Lower leg skin (tissue), 4 donors: ENCODE results near the gene ADAMTS14. TPM values are rescaled to one million over a fixed set of nuclear protein-coding genes. Genes with fewer than 3 reads are reported as not detected.

Experiments used
- DNase-seq, 2 donors: peaks; one replicate each; pipeline ENCODE4 v3.0.0-alpha.2; 2019; ENCODE audit warnings: low spot score in 2 of 2
- H3K4me3 ChIP-seq: fragments of 200-600 bp; sonication (generic); 2 replicates; pipeline ENCODE4 v1.5.1; 2017; ENCODE audit warnings: mild to moderate bottlenecking, low read depth; ENCODE audit not compliant: poor library complexity, severe bottlenecking
- CTCF ChIP-seq, 3 donors: fragments of 450-650 bp; IDR thresholded peaks; one replicate each; pipeline ENCODE4 v1.5.1; 2016; ENCODE audit warnings: antibody characterized with exemption in 3 of 3, mild to moderate bottlenecking in 3 of 3, moderate library complexity in 2 of 3
- POLR2A ChIP-seq, 2 donors: fragments of 450-650 bp; IDR thresholded peaks; one replicate each; pipeline ENCODE4 v1.6.1; 2016 to 2017; ENCODE audit warnings: antibody characterized with exemption in 2 of 2, mild to moderate bottlenecking in 1 of 2, moderate library complexity in 1 of 2
- WGBS, 2 donors: methylation state at CpG; one replicate each; pipeline ENCODE4 v1.1.5; 2018; 5-methylcytosine and 5-hydroxymethylcytosine counted together
- intact Hi-C: fragments of 100-400 bp; cut with DNase I; formaldehyde crosslinking; loops from one replicate; pipeline ENCODE4 v1.15.0; 2023; ENCODE audit warnings: low total_unique reads
- total RNA-seq, 4 donors: library from RNA; depleted of rRNA; stranded (reverse); fragments of >200 nt; gene quantifications; one replicate each; pipeline ENCODE4 v1.1.0, GENCODE V29; 2016

The ADAMTS14 gene
- total RNA-seq, 4 donors from 2014 or later: 0.22 to 1.0 (median 0.34) TPM; not detected in 1

DNA sequence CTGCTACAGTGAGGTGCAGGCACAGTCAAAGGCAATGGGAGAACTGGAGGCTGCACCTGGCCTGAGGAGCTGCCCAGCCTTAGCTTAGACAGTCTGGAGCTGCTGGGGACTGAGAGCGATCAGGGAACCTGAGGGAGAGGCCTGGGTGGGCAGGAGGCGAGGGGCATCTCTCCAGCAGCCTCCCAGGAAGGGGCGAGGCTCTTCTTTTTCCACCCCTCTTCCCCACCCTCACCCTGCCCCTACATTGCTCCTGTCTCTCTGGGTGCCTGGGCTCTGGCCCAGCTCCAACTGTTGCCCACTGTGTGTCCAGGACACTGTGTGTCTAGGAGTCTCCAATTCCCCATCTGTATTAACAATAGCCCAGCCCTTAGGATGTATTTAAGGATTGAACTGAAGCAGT is 76.0 kb downstream of the ADAMTS14 start:
- no peak overlapping the region for H3K4me3 ChIP-seq
- TF ChIP-seq CTCF (IDR thresholded peaks at IDR 0.05): no peak
- TF ChIP-seq POLR2A (IDR thresholded peaks at IDR 0.05): no peak
- no peak for DNase-seq
- 96 to 100% methylated on average over 3 of the region's 3 CpGs for WGBS, 2 donors
- intact Hi-C loops: loop anchor here (5.0 kb wide), 1 partner anchor 516 kb away; the partner anchor contains the start of gene PPA1

DNA sequence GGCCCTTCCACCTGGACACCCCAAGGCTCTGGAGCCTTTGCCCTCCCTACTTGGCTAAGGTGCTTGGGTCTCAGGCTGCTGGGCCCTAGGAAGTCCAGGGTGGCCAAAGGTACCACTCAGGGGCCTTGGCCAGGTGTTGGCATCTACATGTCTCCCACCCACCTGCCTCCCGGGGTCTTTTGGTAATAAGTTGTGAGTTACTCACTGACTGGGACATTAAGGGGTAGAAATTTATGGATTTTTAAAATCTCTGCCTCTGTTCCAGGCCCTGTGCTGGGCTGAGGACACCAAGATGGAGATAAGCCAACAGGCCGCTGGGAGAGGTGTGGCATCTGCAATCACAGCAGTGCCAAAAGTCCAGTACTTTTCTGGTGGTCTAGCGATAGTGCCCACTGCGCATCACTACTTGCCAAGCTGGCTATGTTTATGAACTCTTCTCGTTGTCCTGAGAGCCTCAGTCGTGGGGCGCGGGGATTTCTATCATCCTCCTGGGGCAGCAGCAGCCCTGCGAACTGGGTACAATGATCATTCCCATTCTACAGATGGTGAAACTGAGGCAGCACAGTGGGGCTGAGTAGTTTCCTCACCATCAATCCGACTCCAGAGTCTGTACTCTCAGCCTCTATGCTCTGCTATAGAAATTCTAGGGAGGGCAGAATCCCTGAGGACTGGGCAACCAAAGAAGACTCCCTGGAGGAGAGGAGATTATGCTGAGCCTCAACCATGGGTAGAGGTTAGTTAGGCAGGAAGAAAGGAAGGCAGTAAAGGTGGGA is 76.7 kb downstream of the ADAMTS14 start:
- intact Hi-C loops: loop anchor here (5.0 kb wide), 1 partner anchor 517 kb away; the partner anchor contains the start of gene PPA1
- H3K4me3 ChIP-seq: no peak overlapping the region
- DNase-seq: no peak
- WGBS, 2 donors: 94 to 96% methylated on average over 10 of the region's 10 CpGs
- TF ChIP-seq POLR2A (IDR thresholded peaks at IDR 0.05): no peak

GRCh38 chr10:70749756-70750155 is 77.5 kb downstream of the ADAMTS14 start:
- intact Hi-C loops: loop anchor here (5.0 kb wide), 1 partner anchor 517 kb away; the partner anchor contains the start of gene PPA1
- H3K4me3 ChIP-seq: no peak overlapping the region
- DNase-seq: no peak
- TF ChIP-seq POLR2A (IDR thresholded peaks at IDR 0.05) (no peak), CTCF (IDR thresholded peaks at IDR 0.05) (no peak)
- 92 to 94% methylated on average over 10 of the region's 10 CpGs for WGBS, 2 donors

- H3K4me3 ChIP-seq: no peak overlapping the region
- no peak for TF ChIP-seq POLR2A (IDR thresholded peaks at IDR 0.05)
- no peak for DNase-seq
- intact Hi-C loops: no loop called here
- 54 to 59% methylated on average over 3 of the region's 3 CpGs for WGBS, 2 donors
These were observed 77.9 kb downstream of the ADAMTS14 start for GRCh38 chr10:70750156-70750703.

DNA sequence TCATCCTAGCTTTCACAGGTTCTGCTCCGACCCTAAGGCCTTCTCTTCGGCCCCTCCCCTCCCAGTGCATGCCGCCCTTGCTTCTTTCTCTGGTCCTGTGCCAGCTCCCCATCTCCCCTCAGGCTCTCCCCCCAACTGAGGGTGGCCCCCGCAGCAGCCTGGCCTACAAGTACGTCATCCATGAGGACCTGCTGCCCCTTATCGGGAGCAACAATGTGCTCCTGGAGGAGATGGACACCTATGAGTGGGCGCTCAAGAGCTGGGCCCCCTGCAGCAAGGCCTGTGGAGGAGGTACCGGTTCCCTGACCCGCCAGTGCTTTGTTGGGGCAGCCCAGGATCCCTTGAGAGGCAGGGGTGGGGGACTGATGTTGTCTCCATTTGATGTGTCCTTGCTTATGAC is 79.0 kb downstream of the ADAMTS14 start:
- TF ChIP-seq POLR2A (IDR thresholded peaks at IDR 0.05): no peak
- no peak for TF ChIP-seq CTCF (IDR thresholded peaks at IDR 0.05)
- intact Hi-C loops: no loop called here
- H3K4me3 ChIP-seq: no peak overlapping the region
- DNase-seq: no peak
- WGBS, 2 donors: 91 to 94% methylated on average over 9 of the region's 9 CpGs

- no peak overlapping the region for H3K4me3 ChIP-seq
- DNase-seq: no peak
- WGBS, 2 donors: 92 to 95% methylated on average over 11 to 14 of the region's 14 CpGs
- no peak for TF ChIP-seq CTCF (IDR thresholded peaks at IDR 0.05)
- TF ChIP-seq POLR2A (IDR thresholded peaks at IDR 0.05): no peak
- intact Hi-C loops: no loop called here
These were observed 79.7 kb downstream of the ADAMTS14 start for GRCh38 chr10:70751991-70752390.
